Measurements from ENCODE around the gene ATP5MC3.
A peak's percentile ranks its signal among the peaks of the same experiment; 100 is the strongest.
"Not testable (repeated sequence)": the region's sequence is repeated elsewhere in the genome, so short reads cannot be mapped to it uniquely, and the experiment has no call there.

The ATP5MC3 gene

DNA sequence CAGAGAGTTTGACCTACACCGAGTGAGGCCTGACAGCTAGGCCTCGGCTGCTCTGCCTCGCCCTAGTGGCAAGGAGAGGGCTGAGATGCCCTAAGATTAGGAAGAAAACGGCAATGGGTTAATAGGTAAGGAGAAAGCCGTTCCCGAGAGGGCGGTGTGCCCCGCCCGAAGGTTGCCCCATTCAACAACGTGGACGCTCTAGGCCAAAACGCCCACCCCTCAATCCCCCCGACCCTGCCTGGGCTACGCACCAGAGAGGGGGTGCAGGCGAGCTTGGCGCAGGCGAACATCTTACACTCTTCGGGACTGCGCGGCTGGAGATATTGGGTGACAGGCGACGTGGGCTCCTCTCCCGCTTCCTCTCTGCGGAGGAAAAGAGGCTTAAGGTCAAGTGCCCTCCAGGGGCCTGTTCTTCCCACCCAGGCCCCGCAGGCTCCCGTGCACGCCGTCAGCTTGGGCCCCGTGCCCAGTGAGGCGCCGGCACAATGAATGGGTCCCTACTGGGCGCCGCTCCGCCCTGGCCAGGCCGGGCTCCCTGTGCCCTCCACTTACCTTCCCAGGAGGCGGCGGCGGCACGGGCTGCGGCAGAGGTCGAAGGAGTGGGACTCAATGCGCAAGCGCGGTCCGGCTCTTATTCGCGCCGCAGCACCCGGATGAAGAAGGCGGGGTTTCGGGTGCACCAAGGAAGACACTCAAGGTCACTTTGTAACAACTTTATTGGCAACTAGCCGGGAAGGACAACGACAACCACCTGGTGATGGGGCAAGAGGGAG, at the start of gene ATP5MC3:
ATP5MC3 (minus strand) TSS at position 607 of the 773 bp plus-strand sequence; CDS start at position 290, 317 bp downstream.
- DNase-seq (ENCODE audit: low spot score): peak; percentile 95

DNA sequence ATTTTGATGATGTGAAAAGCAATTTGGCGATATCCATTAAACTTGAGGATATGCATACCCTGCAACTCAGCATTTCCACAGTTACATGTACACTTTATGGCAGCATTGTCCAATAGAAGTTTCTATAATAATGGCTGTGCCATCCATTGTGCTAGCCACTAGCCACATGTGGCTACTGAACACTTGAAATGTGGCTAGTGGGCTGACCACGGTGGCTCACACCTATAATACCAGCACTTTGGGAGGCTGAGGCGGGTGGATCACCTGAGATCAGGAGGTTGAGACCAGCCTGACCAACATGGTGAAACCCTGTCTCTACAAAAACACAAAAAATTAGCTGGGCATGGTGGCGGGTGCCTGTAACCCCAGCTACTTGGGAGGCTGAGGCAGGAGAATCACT, 47.1 kb upstream of the ATP5MC3 start:
- not testable (repeated sequence) for DNase-seq (ENCODE audit: low spot score)

DNA sequence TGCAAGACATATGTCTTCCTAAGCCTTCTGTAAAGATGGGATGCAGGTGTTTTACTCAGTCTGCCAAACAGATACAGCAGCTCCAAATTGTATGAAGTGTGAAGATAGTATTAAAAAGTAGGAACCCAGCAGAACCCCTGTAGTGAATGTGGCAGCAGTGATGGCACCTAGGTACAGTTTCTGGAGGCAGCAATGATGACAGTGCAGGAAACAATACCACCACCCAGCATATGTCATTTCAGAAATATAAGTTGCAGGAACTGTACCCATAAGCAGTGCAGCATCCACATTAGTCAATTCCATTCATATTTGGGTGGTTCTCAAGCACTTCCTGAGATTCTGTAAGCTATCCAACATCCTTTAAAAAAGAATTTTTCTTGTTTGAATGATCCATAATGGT, 46.7 kb upstream of the ATP5MC3 start:
- DNase-seq (ENCODE audit: low spot score): no peak

DNA sequence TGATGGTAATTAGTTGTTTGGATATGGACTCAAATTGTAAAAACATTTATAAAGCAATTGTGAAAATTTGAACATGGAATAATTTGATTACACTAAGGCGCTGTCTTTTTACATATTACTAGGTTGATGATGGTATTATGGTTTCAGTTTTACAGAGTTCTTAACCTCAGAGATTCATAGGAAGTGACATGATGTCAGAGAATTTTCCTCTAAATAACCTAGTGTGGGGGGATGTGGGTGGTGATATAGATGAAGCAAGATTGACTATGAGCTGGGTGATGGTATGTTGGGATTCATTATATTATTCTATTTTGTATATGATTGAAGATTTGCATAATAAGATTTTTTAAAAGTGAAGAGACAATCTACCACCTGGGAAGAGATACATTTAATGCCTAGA, 45.9 kb upstream of the ATP5MC3 start:
- DNase-seq (ENCODE audit: low spot score): no peak

DNA sequence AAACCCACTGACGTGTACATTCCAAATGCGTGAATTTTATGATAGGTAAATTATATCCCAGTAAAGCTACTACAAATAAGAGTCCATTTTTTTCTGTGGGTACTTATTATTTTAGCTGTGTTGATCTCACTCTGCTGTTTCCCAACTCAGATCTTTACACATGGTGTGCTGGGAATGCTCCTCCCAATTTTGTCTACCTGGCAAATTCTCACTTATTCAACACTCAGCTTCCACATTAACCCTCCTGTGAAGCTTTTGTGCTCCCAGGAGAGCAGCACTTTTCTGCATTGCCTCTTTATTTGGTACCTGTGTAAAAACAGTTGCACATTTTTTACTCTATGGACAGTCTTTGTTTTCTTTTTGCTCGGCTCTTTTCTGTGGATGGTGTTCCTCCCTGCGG, 38.6 kb upstream of the ATP5MC3 start:
- no peak for DNase-seq (ENCODE audit: low spot score)

DNA sequence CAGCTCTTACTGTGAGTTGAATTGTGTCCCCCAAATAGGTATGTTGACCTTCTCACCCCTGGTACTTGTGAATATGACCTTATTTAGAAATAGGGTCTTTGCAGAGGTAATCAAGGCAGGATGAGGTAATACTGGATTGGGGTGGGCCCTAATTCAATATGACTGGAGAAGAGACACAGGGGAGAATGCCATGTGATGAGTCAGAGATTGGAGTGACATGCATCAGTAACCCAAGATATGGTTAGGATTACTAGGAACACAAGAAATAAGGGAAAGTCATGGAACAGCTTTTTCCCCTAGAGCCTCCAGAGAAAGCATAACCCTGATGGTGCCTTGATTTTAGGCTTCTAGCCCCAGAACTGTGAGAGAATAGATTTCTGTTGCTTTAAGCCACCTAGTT, 37.0 kb upstream of the ATP5MC3 start:
- DNase-seq (ENCODE audit: low spot score): no peak

DNA sequence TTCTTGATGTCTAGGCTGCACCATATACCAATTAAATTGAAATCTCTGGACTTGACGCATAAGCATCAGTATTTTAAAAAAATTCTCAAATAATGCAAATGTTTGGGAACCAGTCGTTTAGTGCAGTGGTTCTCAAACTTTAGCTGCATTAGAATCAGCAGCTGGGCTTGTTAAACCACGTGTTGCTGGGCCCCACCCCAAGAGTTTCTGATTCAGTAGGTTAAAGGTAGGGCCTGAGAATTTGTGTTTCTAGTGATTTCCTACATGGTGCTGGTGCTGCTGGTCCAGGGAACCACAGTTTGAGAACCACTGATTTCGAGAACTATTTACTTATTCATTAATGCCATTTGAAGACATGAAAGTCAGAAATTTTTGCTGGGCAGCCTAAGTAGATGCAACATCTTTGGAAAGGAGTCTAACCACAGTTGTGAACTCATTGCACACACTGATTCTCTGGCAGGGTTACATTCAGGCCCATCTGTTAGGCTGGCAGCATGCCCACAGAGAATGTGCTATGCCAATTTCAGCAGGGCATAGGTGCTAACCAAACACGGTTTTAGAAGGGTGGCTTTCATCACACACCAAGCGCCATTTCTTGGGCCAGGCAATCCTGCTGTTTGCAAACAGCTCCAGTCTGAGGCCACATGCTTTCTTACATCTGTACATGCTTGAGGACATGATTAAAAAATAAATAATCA, 26.4 kb upstream of the ATP5MC3 start:
- peak; percentile 96 for DNase-seq (ENCODE audit: low spot score)

DNA sequence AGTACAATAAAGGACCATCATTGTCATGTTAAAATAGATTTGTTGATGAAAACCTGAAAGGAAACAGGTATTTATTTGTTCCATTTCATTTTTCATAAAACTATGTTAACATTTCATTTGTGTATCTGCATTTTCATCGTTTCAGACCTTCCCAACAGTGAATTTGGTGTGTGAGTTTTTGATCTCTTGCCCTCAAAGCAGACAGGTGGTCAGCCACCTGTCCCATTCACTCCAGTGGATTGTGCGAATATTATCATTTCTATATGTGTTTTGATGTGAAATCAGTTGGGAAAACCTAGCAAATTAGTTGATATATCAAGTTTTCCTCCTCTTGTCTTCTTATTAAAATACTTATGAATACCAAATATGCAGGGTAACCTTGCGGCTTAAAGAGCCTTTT, 25.4 kb upstream of the ATP5MC3 start:
- peak; percentile 67 for DNase-seq (ENCODE audit: low spot score)

DNA sequence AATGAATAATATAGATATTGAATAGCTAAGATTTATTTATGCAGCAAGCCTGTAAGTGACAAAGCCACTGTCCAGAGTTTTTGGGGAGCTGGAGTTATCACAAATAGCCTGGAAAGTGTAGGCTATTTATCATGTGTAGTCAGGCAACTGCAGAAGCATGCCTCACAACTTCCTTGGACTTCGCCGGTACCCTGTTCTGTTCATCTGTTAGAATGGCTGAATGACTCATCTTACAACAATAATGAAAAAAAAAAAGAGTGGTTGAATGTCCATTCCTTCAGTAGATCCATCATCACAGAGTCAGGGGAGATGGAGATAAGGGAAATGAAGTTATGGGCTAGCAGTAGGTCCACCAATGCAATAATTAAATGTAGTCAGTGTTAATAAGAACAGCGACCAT, 24.0 kb upstream of the ATP5MC3 start:
- DNase-seq (ENCODE audit: low spot score): no peak

DNA sequence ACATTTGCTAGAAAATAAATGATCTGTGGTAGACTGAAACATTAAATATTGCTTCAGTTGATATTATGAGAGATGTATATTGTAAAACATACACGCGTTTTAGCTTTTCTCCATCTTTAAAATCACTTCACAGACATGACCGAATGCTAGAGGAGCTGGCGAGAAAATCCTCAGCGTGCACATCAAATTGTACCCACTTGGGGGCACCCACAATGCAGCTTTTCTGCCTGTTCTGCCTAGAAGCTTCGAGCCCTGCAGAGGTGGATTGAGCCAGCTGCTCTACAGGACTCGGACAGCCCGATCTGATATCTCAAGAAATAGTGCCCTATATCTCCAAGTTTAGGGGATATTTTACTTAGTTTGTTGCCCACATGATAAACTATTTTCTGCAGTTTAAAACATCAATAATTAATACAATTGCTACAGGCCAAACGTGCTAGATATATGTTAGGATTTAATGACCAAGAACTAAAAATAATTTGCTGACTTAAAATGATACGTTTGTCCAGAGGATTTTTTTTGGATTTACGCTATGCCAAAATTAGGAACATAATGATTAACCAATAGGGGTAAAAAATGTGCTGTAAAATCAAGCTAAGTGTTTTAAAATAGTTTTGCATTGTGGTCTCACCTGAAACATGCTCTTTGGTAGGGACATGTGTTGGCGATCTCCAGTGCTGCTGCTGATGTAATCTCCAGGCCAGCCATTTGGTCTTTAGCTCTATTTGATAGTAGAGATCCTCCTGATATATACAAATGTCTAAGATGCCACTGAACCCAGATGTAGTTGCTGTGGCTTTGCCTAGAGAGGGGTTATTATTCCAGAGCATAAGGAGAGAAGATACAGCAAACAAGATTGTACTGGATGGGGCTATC, 22.3 kb upstream of the ATP5MC3 start:
- peak; percentile 73 for DNase-seq (ENCODE audit: low spot score)

DNA sequence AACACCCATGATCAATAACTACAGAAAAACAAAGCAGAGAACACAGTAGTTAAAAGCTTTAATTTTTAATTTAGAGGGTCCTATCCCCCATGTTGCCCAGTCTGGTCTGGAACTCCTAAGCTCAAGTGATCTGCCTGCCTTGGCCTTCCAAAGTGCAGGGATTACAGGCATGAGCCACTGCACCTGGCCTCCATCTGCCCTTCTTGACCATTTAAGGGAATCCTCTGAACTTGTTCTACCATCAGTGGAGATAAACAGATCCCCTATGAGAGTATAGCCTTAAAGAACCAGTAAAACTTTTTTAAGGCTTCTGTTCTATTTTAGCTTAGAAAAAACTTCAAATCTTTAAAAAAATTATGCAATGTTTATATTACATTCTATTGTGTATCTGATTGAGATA, 13.5 kb upstream of the ATP5MC3 start:
- no peak for DNase-seq (ENCODE audit: low spot score)

DNA sequence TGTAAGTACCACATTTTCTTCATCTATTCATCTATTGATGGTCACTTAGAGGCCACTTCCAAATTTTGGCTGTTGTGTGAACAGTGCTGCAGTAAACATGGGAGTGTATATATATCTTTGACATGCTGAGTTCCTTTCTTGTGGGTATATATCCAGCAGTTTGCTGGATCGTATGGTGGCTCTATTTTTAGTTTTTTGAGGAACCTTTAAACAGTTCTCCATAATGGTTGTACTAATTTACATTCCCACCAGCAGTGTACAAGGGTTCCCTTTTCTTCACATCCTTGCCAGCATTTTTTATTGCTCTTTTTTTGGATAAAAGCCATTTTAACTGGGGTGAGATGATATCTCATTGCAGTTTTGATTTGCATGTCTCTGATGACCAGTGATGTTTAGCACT, 7.3 kb upstream of the ATP5MC3 start:
- no peak for DNase-seq (ENCODE audit: low spot score)

DNA sequence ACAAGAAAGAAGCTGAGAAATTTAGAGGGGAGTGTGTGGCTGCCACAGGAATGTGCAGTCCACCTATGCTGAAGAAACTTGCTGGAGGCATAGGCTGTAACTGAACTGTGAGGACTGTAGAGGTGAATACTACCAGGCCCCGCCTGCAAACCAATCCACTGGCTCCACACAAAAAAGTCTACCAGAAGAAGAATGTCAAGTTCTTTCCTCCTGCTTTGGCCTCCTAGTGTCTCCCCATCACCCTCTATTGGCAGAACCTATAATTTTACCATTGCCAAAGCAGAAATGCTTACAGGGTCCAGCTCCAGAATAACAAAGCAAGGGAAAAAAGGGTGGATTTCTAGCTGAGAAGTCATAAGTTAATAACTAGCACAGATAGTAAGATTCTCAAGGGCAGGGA, 5.9 kb upstream of the ATP5MC3 start:
- peak; percentile 38 for DNase-seq (ENCODE audit: low spot score)

DNA sequence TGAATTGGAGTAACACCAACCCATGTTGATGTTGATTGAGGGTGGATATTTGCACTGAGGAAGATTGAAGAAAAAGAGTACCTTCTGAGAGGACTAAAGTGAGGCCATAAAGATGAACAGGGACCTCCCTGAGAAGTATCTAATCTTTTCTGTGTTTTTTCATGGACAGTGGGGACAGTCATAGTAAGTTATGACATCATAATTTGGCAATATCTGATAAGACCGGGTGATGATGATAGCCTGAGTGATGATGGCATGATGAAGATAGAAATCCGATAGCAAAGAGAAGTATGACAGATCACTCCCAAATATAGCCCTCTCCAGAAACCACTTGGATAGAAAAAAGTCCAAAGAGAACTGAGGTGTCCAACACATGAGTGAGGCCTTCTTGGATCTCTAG, 2.2 kb upstream of the ATP5MC3 start:
- no peak for DNase-seq (ENCODE audit: low spot score)

DNA sequence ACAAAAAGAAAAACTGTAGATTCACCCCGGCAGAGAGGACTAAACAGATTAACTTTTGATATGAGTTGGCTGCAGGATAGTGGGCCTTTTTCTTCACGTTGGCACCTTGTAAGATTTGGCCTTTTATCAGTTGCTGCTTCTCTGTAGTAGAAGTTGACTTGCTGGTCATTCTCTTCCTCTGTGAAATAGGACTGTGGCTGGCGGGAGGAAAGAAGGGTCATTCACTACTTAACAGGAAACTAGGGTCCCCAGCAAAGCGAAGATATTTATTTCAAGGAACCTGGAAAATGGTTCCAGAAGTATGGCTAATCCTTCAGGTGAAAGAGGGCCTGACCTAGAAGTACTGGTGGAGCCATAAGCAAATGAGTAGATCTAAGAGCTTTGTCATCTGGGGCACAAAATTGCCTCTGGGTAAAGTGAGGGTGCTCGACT, 383 bp upstream of the ATP5MC3 start:
- DNase-seq (ENCODE audit: low spot score): no peak

DNA sequence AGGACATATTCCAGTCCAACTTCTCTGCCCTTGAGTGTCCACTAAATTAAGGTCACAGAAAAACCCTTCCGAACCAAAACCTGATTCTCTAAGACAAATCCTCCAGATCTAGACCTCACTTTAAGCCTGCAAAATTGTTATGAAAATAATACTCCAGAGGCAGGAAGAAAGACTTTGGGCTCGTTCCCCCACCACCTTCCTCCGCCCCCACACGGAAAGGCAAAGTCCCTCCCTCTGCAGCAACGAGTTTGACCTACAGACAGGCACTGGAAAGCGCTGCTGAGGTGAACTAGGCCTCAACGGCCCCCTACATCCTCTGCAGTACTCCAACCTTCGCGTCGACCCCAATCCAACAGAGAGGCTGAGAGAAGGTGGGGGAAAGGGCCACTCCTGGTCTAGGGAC, 808 bp downstream of the ATP5MC3 start:
- DNase-seq (ENCODE audit: low spot score): peak; percentile 46

DNA sequence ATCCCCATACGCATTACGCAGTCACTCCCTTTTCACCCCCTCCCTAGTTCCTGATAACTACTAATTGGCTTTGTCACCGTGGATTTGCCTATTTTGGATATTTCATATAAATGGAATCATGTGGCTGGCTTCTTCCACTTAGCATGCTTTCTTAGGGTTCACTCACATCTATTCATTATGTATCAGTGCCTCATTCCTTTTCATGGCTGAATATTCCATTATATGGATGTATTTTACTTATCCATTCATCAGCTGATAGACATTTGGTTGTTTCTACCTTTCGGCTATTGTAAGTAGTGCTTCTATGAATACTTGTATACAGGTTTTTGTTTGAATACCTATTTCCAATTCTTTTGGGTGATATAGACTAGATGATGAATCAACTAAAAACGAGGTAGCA, 4.9 kb downstream of the ATP5MC3 start:
- no peak for DNase-seq (ENCODE audit: low spot score)

DNA sequence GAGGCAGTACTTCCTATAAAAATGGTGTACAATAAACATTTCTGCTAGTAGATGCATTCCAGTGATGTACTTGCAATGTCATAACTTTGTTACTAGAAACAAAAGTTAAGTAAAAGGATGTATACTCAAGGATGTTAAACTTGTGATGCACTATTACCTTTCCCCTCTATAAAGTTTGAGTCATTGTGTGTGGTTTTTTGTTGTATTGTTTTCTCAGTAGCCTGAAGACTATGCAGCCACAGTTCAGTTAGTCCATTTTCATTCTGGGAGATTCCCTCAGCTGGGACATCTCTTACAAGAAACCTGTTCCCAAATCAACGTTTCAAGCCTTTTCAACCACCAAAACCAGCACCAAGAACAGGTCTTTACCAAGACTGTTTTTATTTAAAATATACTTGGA, 5.6 kb downstream of the ATP5MC3 start:
- no peak for DNase-seq (ENCODE audit: low spot score)

DNA sequence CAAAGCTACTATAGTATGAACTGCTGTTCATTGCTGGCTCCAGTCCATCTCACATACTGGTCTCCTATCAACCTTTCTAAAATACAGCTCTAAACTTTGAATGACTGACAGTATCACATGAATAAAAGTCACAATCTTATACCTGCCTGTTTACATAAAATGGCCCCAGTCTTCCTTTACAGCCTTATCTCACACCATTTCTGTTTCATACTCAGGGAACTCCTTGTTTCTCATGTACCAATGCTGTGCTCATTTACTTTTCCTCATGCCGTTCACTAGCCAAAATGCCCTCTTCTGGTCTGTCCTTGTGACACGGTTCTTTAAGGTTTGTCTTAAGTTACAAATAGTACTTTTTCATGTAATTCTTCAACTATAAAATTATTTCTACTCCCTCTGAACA, 6.2 kb downstream of the ATP5MC3 start:
- DNase-seq (ENCODE audit: low spot score): no peak

DNA sequence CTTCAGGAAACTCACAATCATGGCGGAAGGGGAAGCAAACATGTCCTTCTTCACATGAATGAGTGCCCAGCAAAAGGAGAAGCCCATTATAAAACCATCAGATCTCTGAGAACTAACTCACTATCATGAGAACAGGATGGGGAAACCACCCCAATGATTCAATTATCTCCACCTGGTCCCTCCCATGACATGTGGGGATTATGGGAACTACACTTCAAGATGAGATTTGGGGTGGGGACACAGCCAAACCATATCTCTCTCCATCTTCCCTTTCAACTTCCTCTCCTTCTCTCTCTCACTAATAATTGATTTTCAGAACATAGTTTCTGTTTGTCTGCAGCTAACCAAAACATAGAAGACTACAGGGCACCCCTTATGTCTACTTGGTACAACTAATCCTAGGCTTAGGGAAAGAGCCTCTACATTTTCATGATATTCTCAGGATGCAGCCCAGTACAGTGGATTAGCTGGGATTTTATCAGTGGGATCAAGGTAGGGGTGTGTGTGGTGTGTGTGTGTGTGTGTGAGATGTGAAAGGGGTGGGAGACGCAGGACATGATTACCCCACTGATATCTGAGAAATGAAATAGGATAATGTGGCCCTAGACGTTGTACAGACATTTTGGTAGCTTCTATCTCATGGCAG, 10.7 kb downstream of the ATP5MC3 start:
- DNase-seq (ENCODE audit: low spot score): no peak

DNA sequence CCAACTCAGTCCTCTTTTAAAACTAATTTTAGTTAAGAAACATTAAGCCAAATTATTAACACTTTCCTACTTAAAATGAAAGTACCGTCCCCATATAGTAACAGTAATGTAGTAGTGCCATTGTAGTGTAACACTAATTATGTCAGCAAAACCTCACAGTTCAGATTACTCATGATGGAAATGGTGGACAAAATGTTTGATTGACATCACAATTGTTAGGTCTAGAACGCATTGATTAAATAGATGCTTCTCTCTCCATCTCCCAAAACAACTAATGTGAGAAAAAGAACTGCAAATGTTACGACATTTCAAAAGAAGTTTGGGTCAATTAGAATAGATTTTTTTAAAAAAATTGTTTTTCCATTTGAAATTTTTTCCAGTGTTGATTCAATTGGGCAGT, 12.3 kb downstream of the ATP5MC3 start:
- no peak for DNase-seq (ENCODE audit: low spot score)

DNA sequence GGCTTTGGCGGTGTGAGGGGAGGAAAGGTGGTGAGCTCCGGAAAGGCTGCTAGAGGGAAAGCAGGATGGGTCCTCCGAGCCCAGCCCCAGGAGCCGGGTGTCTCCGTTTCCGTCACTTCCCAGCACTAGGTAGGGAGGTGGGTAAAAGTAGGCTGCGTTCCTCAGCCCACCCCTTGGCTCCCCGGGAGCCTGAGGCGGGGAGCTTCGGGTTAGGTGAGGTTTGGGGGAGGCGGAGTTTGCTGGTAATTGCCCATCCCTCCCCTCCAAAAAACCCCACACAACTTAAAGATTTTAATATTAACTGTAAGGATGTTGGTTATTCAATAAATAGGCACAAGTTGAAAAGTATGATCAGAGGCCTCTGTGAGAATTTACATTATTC, 13.0 kb downstream of the ATP5MC3 start:
- DNase-seq (ENCODE audit: low spot score): no peak
